ENCODE results near the gene PPP4R2.

PPP4R2 gene

GRCh38 chr3:73004316-73004715 is 7.7 kb downstream of the PPP4R2 start:
- POLR2A ChIA-PET, result no interaction called here
- Histone ChIP-seq H3K4me1 (ENCODE audit: control extremely low read depth in 1 of 4, control insufficient read depth in 4 of 4, insufficient read depth in 4 of 4, low read length in 3 of 4) (peaks cover 8 to 19% (median 13%) of the 10 kb centered on the region in 4 experiments), H3K27ac (ENCODE audit: insufficient read depth in 1 of 2, low read depth in 1 of 2, low read length in 2 of 2, poor library complexity in 1 of 2, severe bottlenecking in 2 of 2) (no peak overlapping the region), H3K4me3 (ENCODE audit: control insufficient read depth in 1 of 7, extremely low read depth in 1 of 7, insufficient read depth in 4 of 7, low read depth in 2 of 7, low read length in 6 of 7) (no peak overlapping the region), H3K36me3 (ENCODE audit: control insufficient read depth in 4 of 4, insufficient read depth in 4 of 4, low read length in 3 of 4) (peaks cover 5 to 69% (median 31%) of the 10 kb centered on the region in 4 experiments), H3K27me3 (replicated peaks in 2 of 5; ENCODE audit: control insufficient read depth in 4 of 5, insufficient read depth in 5 of 5, low read length in 4 of 5) (no peaks in the 10 kb centered on the region), H3K9me3 (ENCODE audit: control extremely low read depth in 1 of 5, control insufficient read depth in 4 of 5, insufficient read depth in 2 of 5, low read depth in 1 of 5, low read length in 4 of 5) (no peaks in the 10 kb centered on the region)
- no peak for DNase-seq
- WGBS (ENCODE audit: insufficient coverage), result 100% methylated on average over 2 of the region's 4 CpGs
- CTCF ChIA-PET, result interaction anchor here (0.8 kb wide), 1 partner anchor 153 kb away, joined by 5 read pairs; no protein-coding TSS in a partner anchor

GRCh38 chr3:73007992-73008712 is 11.5 kb downstream of the PPP4R2 start:
- Histone ChIP-seq H3K4me3 (ENCODE audit: control insufficient read depth in 1 of 7, extremely low read depth in 1 of 7, insufficient read depth in 4 of 7, low read depth in 2 of 7, low read length in 6 of 7) (no peak overlapping the region), H3K36me3 (ENCODE audit: control insufficient read depth in 4 of 4, insufficient read depth in 4 of 4, low read length in 3 of 4) (peaks cover 5 to 40% (median 26%) of the 10 kb centered on the region in 4 experiments), H3K27me3 (replicated peaks in 2 of 5; ENCODE audit: control insufficient read depth in 4 of 5, insufficient read depth in 5 of 5, low read length in 4 of 5) (no peaks in the 10 kb centered on the region), H3K4me1 (ENCODE audit: control extremely low read depth in 1 of 4, control insufficient read depth in 4 of 4, insufficient read depth in 4 of 4, low read length in 3 of 4) (peaks cover 0 to 2% (median 0%) of the 10 kb centered on the region in 4 experiments), H3K9me3 (ENCODE audit: control extremely low read depth in 1 of 5, control insufficient read depth in 4 of 5, insufficient read depth in 2 of 5, low read depth in 1 of 5, low read length in 4 of 5) (no peaks in the 10 kb centered on the region), H3K27ac (ENCODE audit: insufficient read depth in 1 of 2, low read depth in 1 of 2, low read length in 2 of 2, poor library complexity in 1 of 2, severe bottlenecking in 2 of 2) (no peak overlapping the region)
- ChIA-PET CTCF (interaction anchor here (1.0 to 1.6 kb wide), 3 partner anchors 9 to 11 kb away, joined by 3 to 5 read pairs (median 4); no protein-coding TSS in a partner anchor), POLR2A (no interaction called here)
- 100% methylated on average over 4 of the region's 6 CpGs for WGBS (ENCODE audit: insufficient coverage)
- DNase-seq, result no peak

DNA sequence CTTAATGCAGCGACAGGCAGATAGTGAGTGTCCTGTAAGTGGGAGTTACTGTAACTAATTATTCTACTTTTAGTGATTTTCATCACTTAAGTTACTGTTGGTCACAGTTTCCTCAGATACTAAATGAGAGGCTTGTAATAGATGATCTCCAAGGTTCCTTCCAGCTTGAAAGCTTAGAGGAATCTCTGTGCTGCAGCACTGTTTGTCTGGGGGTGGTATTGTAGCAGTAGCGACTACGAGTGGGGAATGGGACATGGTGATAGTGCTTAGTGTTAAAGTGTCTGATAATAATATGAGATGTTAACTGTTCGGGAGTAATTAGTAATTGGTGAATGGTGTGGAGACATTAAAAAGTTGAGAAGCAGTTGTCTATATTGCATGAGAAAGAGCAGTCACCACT is 12.4 kb downstream of the PPP4R2 start:
- DNase-seq, result no peak
- Histone ChIP-seq H3K27ac (ENCODE audit: insufficient read depth in 1 of 2, low read depth in 1 of 2, low read length in 2 of 2, poor library complexity in 1 of 2, severe bottlenecking in 2 of 2) (no peak overlapping the region), H3K27me3 (replicated peaks in 2 of 5; ENCODE audit: control insufficient read depth in 4 of 5, insufficient read depth in 5 of 5, low read length in 4 of 5) (no peaks in the 10 kb centered on the region), H3K4me1 (ENCODE audit: control extremely low read depth in 1 of 4, control insufficient read depth in 4 of 4, insufficient read depth in 4 of 4, low read length in 3 of 4) (peaks cover 0 to 2% (median 0%) of the 10 kb centered on the region in 4 experiments), H3K36me3 (ENCODE audit: control insufficient read depth in 4 of 4, insufficient read depth in 4 of 4, low read length in 3 of 4) (peaks cover 5 to 35% (median 24%) of the 10 kb centered on the region in 4 experiments), H3K9me3 (ENCODE audit: control extremely low read depth in 1 of 5, control insufficient read depth in 4 of 5, insufficient read depth in 2 of 5, low read depth in 1 of 5, low read length in 4 of 5) (no peaks in the 10 kb centered on the region), H3K4me3 (ENCODE audit: control insufficient read depth in 1 of 7, extremely low read depth in 1 of 7, insufficient read depth in 4 of 7, low read depth in 2 of 7, low read length in 6 of 7) (no peak overlapping the region)
- CTCF ChIA-PET, result interaction anchor here (1.0 to 3.2 kb wide), 4 partner anchors 10 to 11 kb away, joined by 3 to 17 read pairs (median 4); no protein-coding TSS in a partner anchor
- POLR2A ChIA-PET, result interaction anchor here (0.9 kb wide), 1 partner anchor 11 kb away, joined by 3 read pairs; no protein-coding TSS in a partner anchor
- WGBS (ENCODE audit: insufficient coverage), result 100% methylated on average over 2 of the region's 4 CpGs

DNA sequence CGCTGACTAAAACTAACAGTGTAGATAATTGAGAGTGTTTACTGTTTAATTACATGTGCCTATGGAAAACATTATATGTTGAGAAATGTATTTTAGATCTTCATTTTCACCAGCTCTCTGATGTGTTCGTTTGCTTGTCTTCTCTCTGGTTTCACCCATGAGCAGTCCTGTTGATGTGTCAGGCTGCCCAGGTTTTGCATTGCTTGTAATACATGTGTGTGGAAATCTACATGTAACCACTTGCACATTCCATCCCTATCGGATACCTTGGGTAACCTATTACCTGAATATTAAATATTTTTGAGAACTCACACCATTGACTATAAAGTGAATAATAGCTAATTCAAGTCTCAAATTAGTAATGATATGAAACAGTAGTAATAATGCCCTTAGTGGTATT is 13.1 kb downstream of the PPP4R2 start:
- Histone ChIP-seq H3K4me3 (ENCODE audit: control insufficient read depth in 1 of 7, extremely low read depth in 1 of 7, insufficient read depth in 4 of 7, low read depth in 2 of 7, low read length in 6 of 7) (no peak overlapping the region), H3K36me3 (ENCODE audit: control insufficient read depth in 4 of 4, insufficient read depth in 4 of 4, low read length in 3 of 4) (peaks cover 5 to 30% (median 21%) of the 10 kb centered on the region in 4 experiments), H3K9me3 (ENCODE audit: control extremely low read depth in 1 of 5, control insufficient read depth in 4 of 5, insufficient read depth in 2 of 5, low read depth in 1 of 5, low read length in 4 of 5) (no peaks in the 10 kb centered on the region), H3K27ac (ENCODE audit: insufficient read depth in 1 of 2, low read depth in 1 of 2, low read length in 2 of 2, poor library complexity in 1 of 2, severe bottlenecking in 2 of 2) (no peak overlapping the region), H3K27me3 (replicated peaks in 2 of 5; ENCODE audit: control insufficient read depth in 4 of 5, insufficient read depth in 5 of 5, low read length in 4 of 5) (no peaks in the 10 kb centered on the region), H3K4me1 (ENCODE audit: control extremely low read depth in 1 of 4, control insufficient read depth in 4 of 4, insufficient read depth in 4 of 4, low read length in 3 of 4) (peaks cover 0 to 2% (median 0%) of the 10 kb centered on the region in 4 experiments)
- WGBS (ENCODE audit: insufficient coverage), result no CpG with 5 or more reads among the region's 3 CpGs
- CTCF ChIA-PET, result interaction anchor here (0.6 to 3.2 kb wide), 3 partner anchors 10 to 24 kb away, joined by 3 to 17 read pairs (median 4); no protein-coding TSS in a partner anchor
- POLR2A ChIA-PET, result interaction anchor here (0.9 kb wide), 1 partner anchor 12 kb away, joined by 3 read pairs; no protein-coding TSS in a partner anchor
- DNase-seq, result no peak

DNA sequence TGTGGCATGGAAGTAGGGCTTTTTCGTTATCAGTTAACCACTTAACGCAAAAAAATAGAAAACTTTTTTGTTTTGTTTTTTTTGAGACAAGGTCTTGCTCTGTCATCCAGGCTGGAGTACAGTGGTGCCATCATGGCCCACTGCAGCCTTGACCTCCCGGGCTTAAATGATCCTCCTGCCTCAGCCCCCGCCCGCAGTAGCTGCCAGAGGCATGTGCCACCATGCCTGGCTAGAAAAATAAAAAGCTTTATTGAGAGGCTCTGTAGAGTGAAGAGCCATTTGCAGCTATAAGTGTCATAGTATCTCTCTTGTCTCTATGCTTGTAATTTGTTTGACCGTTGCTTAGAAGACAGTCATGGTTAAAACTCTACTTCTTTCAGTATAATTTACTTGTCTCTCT is 13.5 kb downstream of the PPP4R2 start:
- POLR2A ChIA-PET, result no interaction called here
- H3K4me1 ChIP-seq (ENCODE audit: control extremely low read depth in 1 of 4, control insufficient read depth in 4 of 4, insufficient read depth in 4 of 4, low read length in 3 of 4), result peaks cover 0 to 2% (median 0%) of the 10 kb centered on the region in 4 experiments

DNA sequence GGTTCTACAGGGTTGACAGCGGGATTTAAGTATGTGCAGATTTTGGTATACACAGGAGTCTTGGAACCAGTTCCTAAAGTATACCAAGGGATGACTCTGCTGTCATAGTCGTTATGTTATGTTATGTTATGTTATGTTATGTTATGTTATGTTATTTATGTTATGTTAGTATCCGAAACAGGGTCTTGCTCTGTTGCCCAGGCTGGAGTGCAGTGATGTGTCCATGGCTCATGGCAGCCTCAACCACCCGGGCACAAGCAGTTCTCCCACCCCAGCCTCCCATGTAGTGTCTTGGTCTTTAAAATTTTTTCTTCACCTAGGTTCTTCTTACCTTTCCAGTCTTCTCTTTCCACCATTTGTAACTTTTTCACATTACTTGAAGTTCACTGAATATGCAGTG is 21.7 kb downstream of the PPP4R2 start:
- no peaks in the 10 kb centered on the region for H3K27me3 ChIP-seq (replicated peaks in 2 of 5; ENCODE audit: control insufficient read depth in 4 of 5, insufficient read depth in 5 of 5, low read length in 4 of 5)
- H3K4me1 ChIP-seq (ENCODE audit: control extremely low read depth in 1 of 4, control insufficient read depth in 4 of 4, insufficient read depth in 4 of 4, low read length in 3 of 4), result peaks cover 0 to 3% (median under 1%) of the 10 kb centered on the region in 4 experiments
- no peak overlapping the region for H3K4me3 ChIP-seq (ENCODE audit: control insufficient read depth in 1 of 7, extremely low read depth in 1 of 7, insufficient read depth in 4 of 7, low read depth in 2 of 7, low read length in 6 of 7)
- 92% methylated on average over 4 of the region's 4 CpGs for WGBS (ENCODE audit: insufficient coverage)
- POLR2A ChIA-PET, result no interaction called here
- H3K9me3 ChIP-seq (ENCODE audit: control extremely low read depth in 1 of 5, control insufficient read depth in 4 of 5, insufficient read depth in 2 of 5, low read depth in 1 of 5, low read length in 4 of 5), result no peaks in the 10 kb centered on the region
- CTCF ChIA-PET, result no interaction called here
- no peak overlapping the region for H3K27ac ChIP-seq (ENCODE audit: insufficient read depth in 1 of 2, low read depth in 1 of 2, low read length in 2 of 2, poor library complexity in 1 of 2, severe bottlenecking in 2 of 2)
- DNase-seq, result no peak
- peaks cover 2 to 16% (median 11%) of the 10 kb centered on the region in 4 experiments for H3K36me3 ChIP-seq (ENCODE audit: control insufficient read depth in 4 of 4, insufficient read depth in 4 of 4, low read length in 3 of 4)

More for the DNA sequence above, 13.5 kb downstream of the PPP4R2 start:
- Histone ChIP-seq H3K36me3 (ENCODE audit: control insufficient read depth in 4 of 4, insufficient read depth in 4 of 4, low read length in 3 of 4) (peaks cover 7 to 30% (median 23%) of the 10 kb centered on the region in 4 experiments), H3K9me3 (ENCODE audit: control extremely low read depth in 1 of 5, control insufficient read depth in 4 of 5, insufficient read depth in 2 of 5, low read depth in 1 of 5, low read length in 4 of 5) (no peaks in the 10 kb centered on the region), H3K27me3 (replicated peaks in 2 of 5; ENCODE audit: control insufficient read depth in 4 of 5, insufficient read depth in 5 of 5, low read length in 4 of 5) (no peaks in the 10 kb centered on the region), H3K4me3 (ENCODE audit: control insufficient read depth in 1 of 7, extremely low read depth in 1 of 7, insufficient read depth in 4 of 7, low read depth in 2 of 7, low read length in 6 of 7) (no peak overlapping the region), H3K27ac (ENCODE audit: insufficient read depth in 1 of 2, low read depth in 1 of 2, low read length in 2 of 2, poor library complexity in 1 of 2, severe bottlenecking in 2 of 2) (no peak overlapping the region)
- WGBS (ENCODE audit: insufficient coverage), result 100% methylated on average over 3 of the region's 6 CpGs
- CTCF ChIA-PET, result interaction anchor here (0.9 to 3.2 kb wide), 2 partner anchors 11 to 13 kb away, joined by 3 to 17 read pairs; no protein-coding TSS in a partner anchor
- DNase-seq, result no peak

All from common myeloid progenitor, CD34-positive (primary cell).